Erythroblast (primary cell): Measurements from ENCODE around the gene IFT81.

Experiments used
- GATA1 ChIP-seq: IDR thresholded peaks from 2 replicates; pipeline ENCODE4 v1.6.1; 2011; ENCODE audit warnings: low read depth, mild to moderate bottlenecking, control low read depth, low read length, moderate library complexity
- POLR2A ChIP-seq: IDR thresholded peaks from 2 replicates; pipeline ENCODE4 v1.6.1; 2011; ENCODE audit warnings: mild to moderate bottlenecking, low read length

DNA sequence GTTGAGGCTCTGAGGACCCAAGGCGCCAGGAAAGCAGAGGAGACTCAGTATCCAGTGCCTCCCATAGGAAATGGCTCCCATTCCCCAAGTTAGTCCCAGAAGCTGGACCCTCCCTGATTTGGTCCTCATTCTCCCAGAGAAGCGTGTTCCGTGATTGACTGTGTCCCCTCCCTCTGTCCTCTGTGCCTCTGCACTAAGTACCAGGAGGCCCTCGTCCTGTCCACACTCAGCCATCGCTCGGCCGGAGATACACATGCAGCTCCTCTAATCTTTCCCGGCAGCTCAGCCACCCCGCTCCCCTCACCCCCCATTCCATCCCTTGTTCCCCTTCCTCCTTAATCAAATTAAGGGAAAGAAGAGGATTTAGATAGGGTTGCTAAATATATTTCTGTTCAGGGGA lies 128.6 kb downstream of the IFT81 start:
- TF ChIP-seq POLR2A: no peak
- TF ChIP-seq GATA1: no peak
